SK-N-SH treated with all-trans-retinoic acid at 6 μM for 48 hours (cell line): ENCODE data around the gene FYN.

ENCODE experiments used
- ATAC-seq: fragments of 200-7000 bp; cut with Tn5 transposase; 3 replicates; pipeline ENCODE4 v1.9.1; 2020; ENCODE audit warnings: mild to moderate bottlenecking, moderate library complexity
- ARNTL ChIP-seq: fragments of 450-650 bp; formaldehyde crosslinking; IDR thresholded peaks from 2 replicates; pipeline ENCODE4 v1.5.0; 2020; ENCODE audit warnings: low read depth, mild to moderate bottlenecking, moderate library complexity, borderline replicate concordance
- BACH2 ChIP-seq: fragments of 250-450 bp; sonication (Bioruptor Pico); IDR thresholded peaks from 2 replicates; pipeline ENCODE4 v1.9.0; 2021; ENCODE audit warnings: mild to moderate bottlenecking, borderline replicate concordance
- CREB5 ChIP-seq: fragments of 250-450 bp; sonication (Bioruptor Pico); IDR thresholded peaks from 2 replicates; pipeline ENCODE4 v1.5.1; 2020; ENCODE audit warnings: low read depth, mild to moderate bottlenecking, moderate library complexity
- CSDC2 ChIP-seq: fragments of 250-450 bp; sonication (Bioruptor Pico); IDR thresholded peaks from 2 replicates; pipeline ENCODE4 v1.5.0; 2020; ENCODE audit warnings: mild to moderate bottlenecking, moderate library complexity
- CSRNP3 ChIP-seq: fragments of 250-450 bp; sonication (Bioruptor Pico); IDR thresholded peaks from 2 replicates; pipeline ENCODE4 v1.5.1; 2021; ENCODE audit warnings: mild to moderate bottlenecking, moderate library complexity
- ESRRG ChIP-seq: fragments of 250-450 bp; sonication (Bioruptor Pico); IDR thresholded peaks from 2 replicates; pipeline ENCODE4 v1.6.1; 2021; ENCODE audit warnings: mild to moderate bottlenecking
- GLIS3 ChIP-seq: fragments of 250-450 bp; sonication (Bioruptor Pico); IDR thresholded peaks from 2 replicates; pipeline ENCODE4 v1.5.0; 2020; ENCODE audit warnings: mild to moderate bottlenecking, moderate library complexity
- ISL1 ChIP-seq: fragments of 250-450 bp; sonication (Bioruptor Pico); IDR thresholded peaks from 2 replicates; pipeline ENCODE4 v2.1.2; 2022; ENCODE audit warnings: mild to moderate bottlenecking, moderate library complexity
- OSR1 ChIP-seq: fragments of 250-450 bp; sonication (Bioruptor Pico); IDR thresholded peaks from 2 replicates; pipeline ENCODE4 v1.8.0; 2022; ENCODE audit warnings: moderate library complexity, mild to moderate bottlenecking, inconsistent platforms
- PATZ1 ChIP-seq: fragments of 250-450 bp; sonication (Bioruptor Pico); IDR thresholded peaks from 2 replicates; pipeline ENCODE4 v1.8.0; 2020; ENCODE audit warnings: mild to moderate bottlenecking, moderate library complexity, borderline replicate concordance
- POU6F1 ChIP-seq: fragments of 250-450 bp; sonication (Bioruptor Pico); IDR thresholded peaks from 2 replicates; pipeline ENCODE4 v1.8.0; 2021; ENCODE audit warnings: low read depth, mild to moderate bottlenecking, moderate library complexity, borderline replicate concordance
- PPARA ChIP-seq: fragments of 250-450 bp; sonication (Bioruptor Pico); IDR thresholded peaks from 2 replicates; pipeline ENCODE4 v1.5.0; 2020; ENCODE audit warnings: mild to moderate bottlenecking, borderline replicate concordance
- RARB ChIP-seq: fragments of 250-450 bp; sonication (Bioruptor Pico); IDR thresholded peaks from 2 replicates; pipeline ENCODE4 v1.8.0; 2021; ENCODE audit warnings: mild to moderate bottlenecking, moderate library complexity
- SNAI2 ChIP-seq: fragments of 250-450 bp; sonication (Bioruptor Pico); IDR thresholded peaks from 2 replicates; pipeline ENCODE4 v1.5.0; 2020; ENCODE audit warnings: mild to moderate bottlenecking, moderate library complexity
- TCF4 ChIP-seq: fragments of 250-450 bp; sonication (Bioruptor Pico); IDR thresholded peaks from 2 replicates; pipeline ENCODE4 v1.8.0; 2021; ENCODE audit warnings: mild to moderate bottlenecking, moderate library complexity, borderline replicate concordance
- TOX ChIP-seq: fragments of 250-450 bp; sonication (Bioruptor Pico); IDR thresholded peaks from 2 replicates; pipeline ENCODE4 v1.8.0; 2021; ENCODE audit warnings: mild to moderate bottlenecking, moderate library complexity, borderline replicate concordance
- TSHZ2 ChIP-seq: fragments of 250-450 bp; sonication (Bioruptor Pico); IDR thresholded peaks from 2 replicates; pipeline ENCODE4 v1.5.0; 2020; ENCODE audit warnings: mild to moderate bottlenecking, moderate library complexity
- ZC3H10 ChIP-seq: fragments of 250-450 bp; sonication (Bioruptor Pico); IDR thresholded peaks from 2 replicates; pipeline ENCODE4 v1.5.1; 2021; ENCODE audit warnings: mild to moderate bottlenecking, moderate library complexity
- ZFP3 ChIP-seq: fragments of 250-450 bp; sonication (Bioruptor Pico); IDR thresholded peaks from 2 replicates; pipeline ENCODE4 v1.5.0; 2020; ENCODE audit warnings: mild to moderate bottlenecking, moderate library complexity
- ZFP30 ChIP-seq: fragments of 450-650 bp; formaldehyde crosslinking; IDR thresholded peaks from 2 replicates; pipeline ENCODE4 v1.5.0; 2022; ENCODE audit warnings: mild to moderate bottlenecking, moderate library complexity
- ZNF565 ChIP-seq: fragments of 450-650 bp; formaldehyde crosslinking; conservative IDR thresholded peaks from 2 replicates; pipeline ENCODE4 v1.5.0; 2020; ENCODE audit warnings: low read depth, mild to moderate bottlenecking, moderate library complexity
- ZNF70 ChIP-seq: fragments of 450-650 bp; formaldehyde crosslinking; IDR thresholded peaks from 2 replicates; pipeline ENCODE4 v1.5.0; 2020; ENCODE audit warnings: mild to moderate bottlenecking, moderate library complexity
- ZNF8 ChIP-seq: fragments of 450-650 bp; formaldehyde crosslinking; IDR thresholded peaks from 2 replicates; pipeline ENCODE4 v1.5.0; 2020; ENCODE audit warnings: mild to moderate bottlenecking, moderate library complexity

FYN gene

GRCh38 chr6:111725446-111726112 lies 147.7 kb downstream of the FYN start:
- ATAC-seq: no peak
- TF ChIP-seq ARNTL (CRISPR knock-in tag) (no peak), ZNF70 (CRISPR knock-in tag) (no peak), TOX (CRISPR knock-in tag) (no peak)

- no peak for ATAC-seq
- TF ChIP-seq ZNF70 (CRISPR knock-in tag) (no peak), ZC3H10 (CRISPR knock-in tag) (no peak), GLIS3 (no peak), CSRNP3 (CRISPR knock-in tag) (no peak), ARNTL (CRISPR knock-in tag) (no peak), SNAI2 (CRISPR knock-in tag) (no peak), RARB (CRISPR knock-in tag) (no peak), POU6F1 (CRISPR knock-in tag) (no peak), TCF4 (CRISPR knock-in tag) (no peak), ESRRG (CRISPR knock-in tag) (no peak), ZFP30 (no peak), ISL1 (CRISPR knock-in tag) (no peak), OSR1 (CRISPR knock-in tag) (no peak), ZNF8 (CRISPR knock-in tag) (no peak), BACH2 (CRISPR knock-in tag) (no peak), ZFP3 (no peak), CREB5 (CRISPR knock-in tag) (no peak), PPARA (no peak), PATZ1 (no peak), ZNF565 (CRISPR knock-in tag) (no peak)
Observed at GRCh38 chr6:111724505-111724904, 148.7 kb downstream of the FYN start.

GRCh38 chr6:111724039-111724438 lies 149.2 kb downstream of the FYN start:
- no peak for ATAC-seq
- TF ChIP-seq ZC3H10 (CRISPR knock-in tag) (no peak), CSRNP3 (CRISPR knock-in tag) (no peak), SNAI2 (CRISPR knock-in tag) (no peak), ESRRG (CRISPR knock-in tag) (no peak), ZNF8 (CRISPR knock-in tag) (no peak), CREB5 (CRISPR knock-in tag) (no peak), TSHZ2 (no peak), CSDC2 (CRISPR knock-in tag) (no peak), TCF4 (CRISPR knock-in tag) (no peak)
- TF ChIP-seq, all 23 proteins: peak for 0
